SK-N-SH treated with all-trans-retinoic acid at 6 μM for 48 hours (cell line): ENCODE data around the gene NDUFS8.

ENCODE experiments used
- ATAC-seq: fragments of 200-7000 bp; cut with Tn5 transposase; 3 replicates; pipeline ENCODE4 v1.9.1; 2020; ENCODE audit warnings: mild to moderate bottlenecking, moderate library complexity
- ARNTL ChIP-seq: fragments of 450-650 bp; formaldehyde crosslinking; IDR thresholded peaks from 2 replicates; pipeline ENCODE4 v1.5.0; 2020; ENCODE audit warnings: low read depth, mild to moderate bottlenecking, moderate library complexity, borderline replicate concordance
- CSRNP3 ChIP-seq: fragments of 250-450 bp; sonication (Bioruptor Pico); IDR thresholded peaks from 2 replicates; pipeline ENCODE4 v1.5.1; 2021; ENCODE audit warnings: mild to moderate bottlenecking, moderate library complexity
- ESRRG ChIP-seq: fragments of 250-450 bp; sonication (Bioruptor Pico); IDR thresholded peaks from 2 replicates; pipeline ENCODE4 v1.6.1; 2021; ENCODE audit warnings: mild to moderate bottlenecking
- GLIS3 ChIP-seq: fragments of 250-450 bp; sonication (Bioruptor Pico); IDR thresholded peaks from 2 replicates; pipeline ENCODE4 v1.5.0; 2020; ENCODE audit warnings: mild to moderate bottlenecking, moderate library complexity
- ISL1 ChIP-seq: fragments of 250-450 bp; sonication (Bioruptor Pico); IDR thresholded peaks from 2 replicates; pipeline ENCODE4 v2.1.2; 2022; ENCODE audit warnings: mild to moderate bottlenecking, moderate library complexity
- OSR1 ChIP-seq: fragments of 250-450 bp; sonication (Bioruptor Pico); IDR thresholded peaks from 2 replicates; pipeline ENCODE4 v1.8.0; 2022; ENCODE audit warnings: moderate library complexity, mild to moderate bottlenecking, inconsistent platforms
- PATZ1 ChIP-seq: fragments of 250-450 bp; sonication (Bioruptor Pico); IDR thresholded peaks from 2 replicates; pipeline ENCODE4 v1.8.0; 2020; ENCODE audit warnings: mild to moderate bottlenecking, moderate library complexity, borderline replicate concordance
- POU6F1 ChIP-seq: fragments of 250-450 bp; sonication (Bioruptor Pico); IDR thresholded peaks from 2 replicates; pipeline ENCODE4 v1.8.0; 2021; ENCODE audit warnings: low read depth, mild to moderate bottlenecking, moderate library complexity, borderline replicate concordance
- PPARA ChIP-seq: fragments of 250-450 bp; sonication (Bioruptor Pico); IDR thresholded peaks from 2 replicates; pipeline ENCODE4 v1.5.0; 2020; ENCODE audit warnings: mild to moderate bottlenecking, borderline replicate concordance
- RARB ChIP-seq: fragments of 250-450 bp; sonication (Bioruptor Pico); IDR thresholded peaks from 2 replicates; pipeline ENCODE4 v1.8.0; 2021; ENCODE audit warnings: mild to moderate bottlenecking, moderate library complexity
- SNAI2 ChIP-seq: fragments of 250-450 bp; sonication (Bioruptor Pico); IDR thresholded peaks from 2 replicates; pipeline ENCODE4 v1.5.0; 2020; ENCODE audit warnings: mild to moderate bottlenecking, moderate library complexity
- TCF4 ChIP-seq: fragments of 250-450 bp; sonication (Bioruptor Pico); IDR thresholded peaks from 2 replicates; pipeline ENCODE4 v1.8.0; 2021; ENCODE audit warnings: mild to moderate bottlenecking, moderate library complexity, borderline replicate concordance
- TOX ChIP-seq: fragments of 250-450 bp; sonication (Bioruptor Pico); IDR thresholded peaks from 2 replicates; pipeline ENCODE4 v1.8.0; 2021; ENCODE audit warnings: mild to moderate bottlenecking, moderate library complexity, borderline replicate concordance
- TSHZ2 ChIP-seq: fragments of 250-450 bp; sonication (Bioruptor Pico); IDR thresholded peaks from 2 replicates; pipeline ENCODE4 v1.5.0; 2020; ENCODE audit warnings: mild to moderate bottlenecking, moderate library complexity
- ZFP30 ChIP-seq: fragments of 450-650 bp; formaldehyde crosslinking; IDR thresholded peaks from 2 replicates; pipeline ENCODE4 v1.5.0; 2022; ENCODE audit warnings: mild to moderate bottlenecking, moderate library complexity
- ZNF565 ChIP-seq: fragments of 450-650 bp; formaldehyde crosslinking; conservative IDR thresholded peaks from 2 replicates; pipeline ENCODE4 v1.5.0; 2020; ENCODE audit warnings: low read depth, mild to moderate bottlenecking, moderate library complexity
- ZNF70 ChIP-seq: fragments of 450-650 bp; formaldehyde crosslinking; IDR thresholded peaks from 2 replicates; pipeline ENCODE4 v1.5.0; 2020; ENCODE audit warnings: mild to moderate bottlenecking, moderate library complexity
- ZNF8 ChIP-seq: fragments of 450-650 bp; formaldehyde crosslinking; IDR thresholded peaks from 2 replicates; pipeline ENCODE4 v1.5.0; 2020; ENCODE audit warnings: mild to moderate bottlenecking, moderate library complexity

NDUFS8 gene

GRCh38 chr11:68028802-68029545 lies 1.5 kb upstream of the NDUFS8 start:
- ATAC-seq, result no peak

GRCh38 chr11:68031144-68031464 lies 623 bp downstream of the NDUFS8 start:
- ATAC-seq, result peak; percentile 4
- no peak for TF ChIP-seq TCF4 (CRISPR knock-in tag)
- no peak for TF ChIP-seq ZFP30
- TF ChIP-seq TSHZ2 (CRISPR knock-in tag), result no peak

More at GRCh38 chr11:68028802-68029545, 1.5 kb upstream of the NDUFS8 start:
- no peak for TF ChIP-seq OSR1 (CRISPR knock-in tag)
- no peak for TF ChIP-seq ZFP30

GRCh38 chr11:68032003-68032402 lies 1.5 kb downstream of the NDUFS8 start:
- ATAC-seq, result no peak
- TF ChIP-seq ZNF8 (CRISPR knock-in tag) (no peak), ZNF565 (CRISPR knock-in tag) (no peak), ESRRG (CRISPR knock-in tag) (no peak), RARB (CRISPR knock-in tag) (no peak), SNAI2 (no peak), ARNTL (CRISPR knock-in tag) (no peak), CSRNP3 (CRISPR knock-in tag) (no peak), TSHZ2 (CRISPR knock-in tag) (no peak), ISL1 (no peak), TCF4 (CRISPR knock-in tag) (no peak), GLIS3 (CRISPR knock-in tag) (no peak), PATZ1 (CRISPR knock-in tag) (no peak), TOX (CRISPR knock-in tag) (no peak), OSR1 (CRISPR knock-in tag) (no peak), PPARA (CRISPR knock-in tag) (no peak), ZNF70 (no peak), POU6F1 (CRISPR knock-in tag) (no peak)
